CD4-positive, alpha-beta T cell (primary cell): ENCODE data around the gene SH2B3. TPM values are rescaled to one million over a fixed set of nuclear protein-coding genes. Genes with fewer than 3 reads are reported as not detected.
A peak's percentile ranks its signal among the peaks of the same experiment; 100 is the strongest.

Source experiments
- ATAC-seq: fragments of 200-7000 bp; cut with Tn5 transposase; one replicate; pipeline ENCODE4 v1.10.0; 2022; ENCODE audit warnings: mild to moderate bottlenecking; ENCODE audit not compliant: poor library complexity
- CTCF ChIA-PET: fragments of 350-600 bp; sonication (Branson Sonifier 250); formaldehyde crosslinking; loops from one replicate; lab custom pipeline; 2021; ENCODE audit warnings: antibody characterized with exemption, inconsistent platforms; lab: Charles Lee
- POLR2A ChIA-PET: fragments of 350-600 bp; sonication (Branson Sonifier 250); formaldehyde crosslinking; loops from one replicate; lab custom pipeline; 2021; ENCODE audit warnings: antibody characterized with exemption, inconsistent platforms; lab: Charles Lee
- DNase-seq, 14 experiments: peaks; one replicate each; pipeline ENCODE4 v3.0.0-alpha.2; 2013 to 2020; ENCODE audit warnings: mixed read lengths in 2 of 14
- H3K27ac ChIP-seq, 2 donors: one replicate each; pipeline versions ENCODE4 v1.5.1 to v1.7.0; 2013; ENCODE audit warnings: low read length in 2 of 2, low read depth in 1 of 2, mild to moderate bottlenecking in 1 of 2
- H3K27me3 ChIP-seq, 2 experiments: 1 replicate in 1 of 2; 2 replicates in 1 of 2; pipeline versions ENCODE4 v1.6.1 to v1.7.0; 2013; ENCODE audit warnings: low read length in 2 of 2, control low read depth in 1 of 2, mild to moderate bottlenecking in 1 of 2, moderate library complexity in 1 of 2; ENCODE audit not compliant: insufficient read depth in 2 of 2, control insufficient read depth in 1 of 2
- H3K36me3 ChIP-seq: one replicate; pipeline ENCODE4 v1.6.1; 2013; ENCODE audit warnings: low read length, control low read depth; ENCODE audit not compliant: insufficient read depth
- H3K4me1 ChIP-seq: one replicate; pipeline ENCODE4 v1.6.1; 2013; ENCODE audit warnings: low read length, control low read depth; ENCODE audit not compliant: insufficient read depth
- H3K4me3 ChIP-seq: one replicate; pipeline ENCODE4 v1.5.1; 2013; ENCODE audit warnings: mild to moderate bottlenecking, low read length, moderate library complexity
- H3K9me3 ChIP-seq, 2 experiments: 1 replicate in 1 of 2; 2 replicates in 1 of 2; pipeline versions ENCODE4 v1.6.1 to v1.7.0; 2013; ENCODE audit warnings: low read length in 2 of 2, mild to moderate bottlenecking in 2 of 2, control low read depth in 1 of 2, moderate library complexity in 1 of 2; ENCODE audit not compliant: control insufficient read depth in 1 of 2, insufficient read depth in 1 of 2
- H3K27ac Mint-ChIP-seq: one replicate; pipeline ENCODE4 v1.8.0; 2020; ENCODE audit warnings: mixed read lengths
- H3K27me3 Mint-ChIP-seq: one replicate; pipeline ENCODE4 v1.8.0; 2021; ENCODE audit warnings: mixed read lengths
- H3K36me3 Mint-ChIP-seq: one replicate; pipeline ENCODE4 v1.8.0; 2021; ENCODE audit warnings: low read depth, mixed read lengths
- H3K4me1 Mint-ChIP-seq: one replicate; pipeline ENCODE4 v1.8.0; 2021; ENCODE audit warnings: low read depth, mixed read lengths
- H3K4me3 Mint-ChIP-seq: one replicate; pipeline ENCODE4 v1.8.0; 2020; ENCODE audit warnings: mild to moderate bottlenecking, mixed read lengths
- H3K9me3 Mint-ChIP-seq: one replicate; pipeline ENCODE4 v1.8.0; 2020; ENCODE audit warnings: mixed read lengths
- CTCF ChIP-seq: fragments of 200-600 bp; IDR thresholded peaks from one replicate; pipeline ENCODE4 v1.8.0; 2022; ENCODE audit warnings: antibody characterized with exemption, mild to moderate bottlenecking
- intact Hi-C, 2 experiments: fragments of 100-400 bp; cut with DNase I in 1 of 2; cut with micrococcal nuclease in 1 of 2; formaldehyde crosslinking; loops; one replicate each; pipeline versions ENCODE4 v1.15.1 to v1.9.0; 2023 to 2025; cut with DNase I, micrococcal nuclease
- total RNA-seq, 174 experiments: library from RNA in 2 of 174; stranded (reverse) in 2 of 174; gene quantifications; one replicate each; pipeline ENCODE4 v1.2.3 and lab custom pipeline; 2021 to 2026

SH2B3 gene
- total RNA-seq, 2 experiments from 2014 or later: 42.3 to 46.4 TPM

DNA sequence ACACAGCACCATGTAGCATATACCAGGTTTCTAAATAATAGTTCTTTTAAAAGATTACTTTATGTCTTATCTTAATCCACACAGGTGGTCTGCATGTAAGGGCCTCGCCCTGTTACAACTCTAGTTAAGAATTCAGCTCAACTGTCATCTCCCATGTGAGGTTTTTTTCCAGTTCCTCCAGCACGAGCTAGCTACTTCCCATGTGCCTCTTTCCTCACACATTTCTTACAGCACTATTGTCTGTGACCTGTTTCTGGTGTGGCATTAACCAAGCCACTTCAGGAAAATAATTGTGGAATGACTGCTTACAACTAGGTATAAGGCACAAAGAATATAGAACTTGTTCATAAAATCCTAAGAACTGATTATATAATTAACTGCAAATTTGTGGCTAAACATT is 65.5 kb downstream of the SH2B3 start:
- Histone ChIP-seq H3K27me3 (no peaks in the 10 kb centered on the region), H3K36me3 (peaks cover 46% of the 10 kb centered on the region), H3K4me3 (no peak overlapping the region), H3K27ac (no peak overlapping the region), H3K4me1 (no peaks in the 10 kb centered on the region), H3K9me3 (no peaks in the 10 kb centered on the region)
- peaks cover 62% of the 10 kb centered on the region for H3K36me3 Mint-ChIP-seq
- ChIA-PET CTCF (interaction anchor here (1.2 kb wide), 1 partner anchor 20 kb away, joined by 3 read pairs; no protein-coding TSS in a partner anchor), POLR2A (no interaction called here)
- H3K9me3 Mint-ChIP-seq: no peaks in the 10 kb centered on the region
- H3K4me3 Mint-ChIP-seq: no peak overlapping the region
- no peak overlapping the region for H3K27ac Mint-ChIP-seq
- TF ChIP-seq CTCF: no peak
- intact Hi-C loops: no loop called here
- ATAC-seq (no peak), DNase-seq (no peak)
- no peaks in the 10 kb centered on the region for H3K4me1 Mint-ChIP-seq
- H3K27me3 Mint-ChIP-seq: no peaks in the 10 kb centered on the region

GRCh38 chr12:111482462-111482861 is 76.7 kb downstream of the SH2B3 start:
- Mint-ChIP-seq H3K4me3 (no peak overlapping the region), H3K27me3 (no peaks in the 10 kb centered on the region), H3K36me3 (peaks cover 66% of the 10 kb centered on the region), H3K4me1 (no peaks in the 10 kb centered on the region), H3K27ac (no peak overlapping the region), H3K9me3 (no peaks in the 10 kb centered on the region)
- no peaks in the 10 kb centered on the region for H3K27me3 ChIP-seq
- CTCF ChIA-PET: interaction anchor here (1.0 to 1.3 kb wide), 4 partner anchors 31 to 86 kb away, joined by 3 to 6 read pairs (median 4); no protein-coding TSS in a partner anchor
- POLR2A ChIA-PET: no interaction called here
- no peaks in the 10 kb centered on the region for H3K4me1 ChIP-seq
- H3K36me3 ChIP-seq: peaks cover 51% of the 10 kb centered on the region
- no peak overlapping the region for H3K27ac ChIP-seq
- intact Hi-C loops: loop anchor here in 1 of 2 experiments (1.0 kb wide), 1 partner anchor 85 kb away; no protein-coding TSS in a partner anchor
- ATAC-seq (no peak), DNase-seq (peak in 3 of 14 experiments; percentile 20 to 25 (median 20))
- H3K4me3 ChIP-seq: no peak overlapping the region
- no peak for TF ChIP-seq CTCF
- no peaks in the 10 kb centered on the region for H3K9me3 ChIP-seq

- DNase-seq: no peak
- Histone ChIP-seq H3K27ac (no peak overlapping the region), H3K36me3 (peaks cover 52% of the 10 kb centered on the region), H3K27me3 (no peaks in the 10 kb centered on the region), H3K4me3 (no peak overlapping the region), H3K4me1 (no peaks in the 10 kb centered on the region), H3K9me3 (no peaks in the 10 kb centered on the region)
- ChIA-PET POLR2A (no interaction called here), CTCF (no interaction called here)
- no peaks in the 10 kb centered on the region for H3K4me1 Mint-ChIP-seq
- H3K27ac Mint-ChIP-seq: no peak overlapping the region
- intact Hi-C loops: no loop called here
- no peak for TF ChIP-seq CTCF
- H3K9me3 Mint-ChIP-seq: no peaks in the 10 kb centered on the region
- H3K27me3 Mint-ChIP-seq: no peaks in the 10 kb centered on the region
- H3K4me3 Mint-ChIP-seq: no peak overlapping the region
- peaks cover 75% of the 10 kb centered on the region for H3K36me3 Mint-ChIP-seq
- ATAC-seq: no peak
Observed at GRCh38 chr12:111488271-111488670, 82.5 kb downstream of the SH2B3 start.
